NT2/D1 (cell line): ENCODE results near the gene BRIX1.

Source experiments
- SUZ12 ChIP-seq: IDR thresholded peaks from 2 replicates; pipeline ENCODE4 v1.6.1; 2011; ENCODE audit not compliant: insufficient read length, insufficient read depth; ENCODE audit errors: extremely low read depth
- YY1 ChIP-seq: IDR thresholded peaks from 2 replicates; pipeline ENCODE4 v1.6.1; 2011; ENCODE audit not compliant: insufficient read length, insufficient read depth
- ZNF274 ChIP-seq: IDR thresholded peaks from 2 replicates; pipeline ENCODE4 v1.6.1; 2011; ENCODE audit warnings: mild to moderate bottlenecking, low read depth, low read length

- TF ChIP-seq YY1 (no peak), ZNF274 (no peak), SUZ12 (no peak)
These were observed 17.9 kb upstream of the BRIX1 start for GRCh38 chr5:34897646-34898045.
